ENCODE data around the gene SLC2A4. TPM values are rescaled to one million over a fixed set of nuclear protein-coding genes. Genes with fewer than 3 reads are reported as not detected.

SLC2A4 gene
- total and polyA plus RNA-seq, 12 donors = 41.8 to 186 (median 174) TPM

- H3K27ac ChIP-seq = peak overlapping the region in 5 of 10 donors; percentile 20 to 55 (median 28)
- no peaks in the 10 kb centered on the region for H3K9me3 ChIP-seq
- H3K4me1 ChIP-seq = peaks cover 21 to 70% (median 58%) of the 10 kb centered on the region in 9 donors
- peaks cover 0 to 72% (median 39%) of the 10 kb centered on the region in 7 donors for H3K27me3 ChIP-seq
- WGBS, 2 donors = 70 to 72% methylated on average over 11 of the region's 11 CpGs
- no peaks in the 10 kb centered on the region for H3K36me3 ChIP-seq
- no peak for TF ChIP-seq CTCF (IDR thresholded peaks at IDR 0.05)
- no peak overlapping the region for H3K4me3 ChIP-seq
- ATAC-seq (no peak), DNase-seq (no peak)
- intact Hi-C loops (cut with DNase I) = loop anchor here in 4 of 10 donors (10.0 kb wide), 2 partner anchors 238 to 248 kb away; partner anchors contain the start of gene SLC16A11 (in 2 of the 4)
These were observed 11.6 kb downstream of the SLC2A4 start for GRCh38 chr17:7293159-7293558.

- Histone ChIP-seq H3K27me3 (peaks cover 0 to 72% (median 39%) of the 10 kb centered on the region in 7 donors), H3K27ac (peak overlapping the region in 4 of 10 donors; percentile 25 to 55 (median 27)), H3K9me3 (no peaks in the 10 kb centered on the region), H3K4me1 (peaks cover 21 to 70% (median 58%) of the 10 kb centered on the region in 9 donors), H3K36me3 (no peaks in the 10 kb centered on the region), H3K4me3 (peak overlapping the region in 9 of 10 donors; percentile 13 to 45 (median 24))
- intact Hi-C loops (cut with DNase I) = loop anchor here in 4 of 10 donors (10.0 kb wide), 2 partner anchors 239 to 249 kb away; partner anchors contain the start of gene SLC16A11 (in 2 of the 4)
- peak in 1 of 8 donors; percentile 1 for ATAC-seq
- TF ChIP-seq CTCF (IDR thresholded peaks at IDR 0.05) = no peak
- DNase-seq = no peak
- 4 to 5% methylated on average over 35 to 67 of the region's 75 CpGs for WGBS, 2 donors
These were observed 12.5 kb downstream of the SLC2A4 start for GRCh38 chr17:7293816-7294613.

- ATAC-seq (peak; percentile 11 to 42 (median 30)), DNase-seq (peak; percentile 66 to 75)
- Histone ChIP-seq H3K4me1 (peaks cover 21 to 67% (median 58%) of the 10 kb centered on the region in 9 donors), H3K27ac (peak within 1 kb of the TSS in 6 of 10 donors; percentile 45 to 84 (median 82)), H3K27me3 (peaks cover 0 to 71% (median 38%) of the 10 kb centered on the region in 7 donors), H3K36me3 (no peaks in the 10 kb centered on the region), H3K4me3 (peak within 1 kb of the TSS in 9 of 10 donors; percentile 16 to 45 (median 25)), H3K9me3 (no peaks in the 10 kb centered on the region)
- intact Hi-C loops (cut with DNase I) = loop anchor here in 7 of 10 donors (5.0 to 10.0 kb wide), 6 partner anchors 42 to 250 kb away; partner anchors contain the start of genes SLC16A11 (in 2 of the 7), CTDNEP1 (in 1 of the 7) and ELP5 (in 1 of the 7)
- WGBS, 2 donors = 1 to 3% methylated on average over 30 to 51 of the region's 57 CpGs
- no peak for TF ChIP-seq CTCF (IDR thresholded peaks at IDR 0.05)
These were observed 13.2 kb downstream of the SLC2A4 start, which contains the start of gene YBX2 for GRCh38 chr17:7294614-7295153. YBX2 (minus strand) TSS chr17:7294639; CDS start chr17:7294500, 139 bp downstream.

All from heart right ventricle (tissue), 16 donors.